H1 (cell line): ENCODE data around the gene SIK3.

Experiments
- BACH1 ChIP-seq: IDR thresholded peaks from 2 replicates; pipeline ENCODE4 v1.6.1; 2012; ENCODE audit warnings: low read length, improper control_type of control experiment
- BRCA1 ChIP-seq: IDR thresholded peaks from 2 replicates; pipeline ENCODE4 v1.6.1; 2012; ENCODE audit warnings: low read depth, low read length, improper control_type of control experiment
- CREB1 ChIP-seq: IDR thresholded peaks from 2 replicates; pipeline ENCODE4 v1.6.1; 2012; ENCODE audit warnings: inconsistent platforms
- EP300 ChIP-seq, 2 experiments: IDR thresholded peaks; 1 replicate in 1 of 2; 2 replicates in 1 of 2; pipeline ENCODE4 v1.6.1; 2011 to 2012; ENCODE audit warnings: low read depth in 2 of 2, low read length in 2 of 2, mild to moderate bottlenecking in 2 of 2, borderline replicate concordance in 1 of 2, inconsistent platforms in 1 of 2, moderate library complexity in 1 of 2
- FOSL1 ChIP-seq: IDR thresholded peaks from 2 replicates; pipeline ENCODE4 v1.6.1; 2011; ENCODE audit warnings: mild to moderate bottlenecking, low read depth, low read length, moderate library complexity; ENCODE audit not compliant: insufficient read depth
- GTF2F1 ChIP-seq: IDR thresholded peaks from 2 replicates; pipeline ENCODE4 v1.6.1; 2012; ENCODE audit warnings: low read depth, low read length, improper control_type of control experiment, borderline replicate concordance
- JUND ChIP-seq: IDR thresholded peaks from 2 replicates; pipeline ENCODE4 v1.6.1; 2011; ENCODE audit warnings: mild to moderate bottlenecking, improper control_type of control experiment, low read length
- MAFK ChIP-seq: IDR thresholded peaks from 2 replicates; pipeline ENCODE4 v1.6.1; 2012; ENCODE audit warnings: low read depth, mild to moderate bottlenecking, improper control_type of control experiment, low read length
- POLR2A ChIP-seq, 2 experiments: IDR thresholded peaks; 1 replicate in 1 of 2; 2 replicates in 1 of 2; pipeline ENCODE4 v1.6.1; 2011; ENCODE audit warnings: low read depth in 2 of 2, low read length in 2 of 2, mild to moderate bottlenecking in 2 of 2; ENCODE audit errors: control extremely low read depth in 1 of 2
- POLR2AphosphoS5 ChIP-seq: IDR thresholded peaks from 2 replicates; pipeline ENCODE4 v1.6.1; 2011; ENCODE audit warnings: low read depth, low read length
- SP1 ChIP-seq: IDR thresholded peaks from 2 replicates; pipeline ENCODE4 v1.6.1; 2011; ENCODE audit warnings: low read depth, low read length
- TAF1 ChIP-seq: IDR thresholded peaks from 2 replicates; pipeline ENCODE4 v1.6.1; 2011; ENCODE audit warnings: mild to moderate bottlenecking, low read depth, low read length
- TF ChIP-seq, protein P1 (sequence below), 3 experiments: IDR thresholded peaks; 1 replicate in 2 of 3; 2 replicates in 1 of 3; pipeline versions ENCODE4 v1.5.1 to v1.6.1; 2011; ENCODE audit warnings: low read length in 3 of 3, mild to moderate bottlenecking in 3 of 3, inconsistent platforms in 2 of 3, low read depth in 1 of 3, moderate library complexity in 1 of 3; ENCODE audit not compliant: insufficient read depth in 1 of 3; ENCODE audit errors: control extremely low read depth in 1 of 3
- TF ChIP-seq, protein P2 (sequence below): IDR thresholded peaks from 2 replicates; pipeline ENCODE4 v1.6.1; 2011; ENCODE audit warnings: low read length, improper control_type of control experiment

DNA sequence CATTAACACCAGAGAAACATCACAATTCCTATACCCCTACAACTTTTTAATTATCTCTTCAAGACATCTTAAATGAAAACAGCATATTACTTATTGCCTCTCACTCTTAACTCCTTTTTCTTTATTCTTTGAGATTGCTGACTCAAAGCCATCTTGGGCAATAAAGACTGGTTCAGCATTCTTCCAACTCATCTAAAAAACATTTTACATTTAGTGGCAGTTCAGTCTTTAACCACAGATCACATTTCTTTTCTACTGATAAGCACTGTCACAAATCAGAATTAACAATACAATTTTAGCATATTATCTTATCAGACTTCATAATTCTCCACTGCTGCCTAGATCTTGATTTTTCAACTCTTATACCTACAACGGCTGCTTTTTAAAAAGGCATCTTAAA lies 34.0 kb downstream of the SIK3 start:
- TF ChIP-seq POLR2A (IDR thresholded peaks at IDR 0.05; ENCODE audit: control extremely low read depth in 1 of 2, low read depth in 2 of 2, low read length in 2 of 2), result no peak
- TF ChIP-seq EP300 (IDR thresholded peaks at IDR 0.05; ENCODE audit: borderline replicate concordance in 1 of 2, low read depth in 2 of 2, low read length in 2 of 2), result no peak
- TF ChIP-seq MAFK, result no peak
- TF ChIP-seq, protein P1, sequence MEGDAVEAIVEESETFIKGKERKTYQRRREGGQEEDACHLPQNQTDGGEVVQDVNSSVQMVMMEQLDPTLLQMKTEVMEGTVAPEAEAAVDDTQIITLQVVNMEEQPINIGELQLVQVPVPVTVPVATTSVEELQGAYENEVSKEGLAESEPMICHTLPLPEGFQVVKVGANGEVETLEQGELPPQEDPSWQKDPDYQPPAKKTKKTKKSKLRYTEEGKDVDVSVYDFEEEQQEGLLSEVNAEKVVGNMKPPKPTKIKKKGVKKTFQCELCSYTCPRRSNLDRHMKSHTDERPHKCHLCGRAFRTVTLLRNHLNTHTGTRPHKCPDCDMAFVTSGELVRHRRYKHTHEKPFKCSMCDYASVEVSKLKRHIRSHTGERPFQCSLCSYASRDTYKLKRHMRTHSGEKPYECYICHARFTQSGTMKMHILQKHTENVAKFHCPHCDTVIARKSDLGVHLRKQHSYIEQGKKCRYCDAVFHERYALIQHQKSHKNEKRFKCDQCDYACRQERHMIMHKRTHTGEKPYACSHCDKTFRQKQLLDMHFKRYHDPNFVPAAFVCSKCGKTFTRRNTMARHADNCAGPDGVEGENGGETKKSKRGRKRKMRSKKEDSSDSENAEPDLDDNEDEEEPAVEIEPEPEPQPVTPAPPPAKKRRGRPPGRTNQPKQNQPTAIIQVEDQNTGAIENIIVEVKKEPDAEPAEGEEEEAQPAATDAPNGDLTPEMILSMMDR (IDR thresholded peaks at IDR 0.05; ENCODE audit: control extremely low read depth in 1 of 3, insufficient read depth in 1 of 3, low read depth in 1 of 3, low read length in 3 of 3), result no peak
- no peak for TF ChIP-seq BRCA1
- TF ChIP-seq JUND, result no peak
- TF ChIP-seq BACH1, result no peak
- no peak for TF ChIP-seq FOSL1
- TF ChIP-seq TAF1, result no peak
- TF ChIP-seq POLR2AphosphoS5, result no peak
- TF ChIP-seq SP1, result no peak
- TF ChIP-seq GTF2F1, result no peak
- TF ChIP-seq, protein P2, sequence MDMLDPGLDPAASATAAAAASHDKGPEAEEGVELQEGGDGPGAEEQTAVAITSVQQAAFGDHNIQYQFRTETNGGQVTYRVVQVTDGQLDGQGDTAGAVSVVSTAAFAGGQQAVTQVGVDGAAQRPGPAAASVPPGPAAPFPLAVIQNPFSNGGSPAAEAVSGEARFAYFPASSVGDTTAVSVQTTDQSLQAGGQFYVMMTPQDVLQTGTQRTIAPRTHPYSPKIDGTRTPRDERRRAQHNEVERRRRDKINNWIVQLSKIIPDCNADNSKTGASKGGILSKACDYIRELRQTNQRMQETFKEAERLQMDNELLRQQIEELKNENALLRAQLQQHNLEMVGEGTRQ, result no peak
- TF ChIP-seq CREB1, result no peak
